Muscle of back (tissue), 11 donors: ENCODE data around the gene SLC13A4. TPM values are rescaled to one million over a fixed set of nuclear protein-coding genes. Genes with fewer than 3 reads are reported as not detected.
"Not testable (repeated sequence)": the region's sequence is repeated elsewhere in the genome, so short reads cannot be mapped to it uniquely, and the experiment has no call there.

Source experiments
- DNase-seq, 3 donors: peaks; one replicate each; pipeline versions ENCODE4 v3.0.0 to v3.0.0-alpha.2; 2013
- polyA plus RNA-seq, 10 donors: library from polyadenylated mRNA; unstranded; fragments of 120-200 nt; gene quantifications; one replicate each; pipeline ENCODE4 v1.2.1, GENCODE V29; 2013; ENCODE audit not compliant: insufficient read length in 10 of 10

The SLC13A4 gene
- polyA plus RNA-seq, 10 donors = 0.73 to 4.0 (median 1.4) TPM

DNA sequence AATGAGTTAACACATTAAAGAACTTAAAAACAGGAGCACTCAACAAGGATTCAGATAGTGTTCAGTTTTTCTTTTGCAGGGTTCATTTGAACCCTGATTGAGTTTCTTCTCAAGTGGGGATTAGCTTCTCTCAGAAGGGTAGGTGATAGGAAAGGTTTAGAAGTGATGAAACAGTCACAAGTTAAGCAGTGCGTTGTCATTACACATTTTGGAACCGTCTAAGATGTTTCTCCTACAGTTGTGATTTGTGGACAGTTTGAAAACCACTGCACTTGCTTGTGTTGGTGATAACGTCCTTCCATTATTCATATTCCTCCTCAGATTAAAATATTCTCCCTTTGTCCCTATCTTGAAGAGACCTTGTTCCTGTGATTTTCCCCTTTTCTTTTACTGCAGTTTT is 62.9 kb downstream of the SLC13A4 start:
- DNase-seq = no peak

DNA sequence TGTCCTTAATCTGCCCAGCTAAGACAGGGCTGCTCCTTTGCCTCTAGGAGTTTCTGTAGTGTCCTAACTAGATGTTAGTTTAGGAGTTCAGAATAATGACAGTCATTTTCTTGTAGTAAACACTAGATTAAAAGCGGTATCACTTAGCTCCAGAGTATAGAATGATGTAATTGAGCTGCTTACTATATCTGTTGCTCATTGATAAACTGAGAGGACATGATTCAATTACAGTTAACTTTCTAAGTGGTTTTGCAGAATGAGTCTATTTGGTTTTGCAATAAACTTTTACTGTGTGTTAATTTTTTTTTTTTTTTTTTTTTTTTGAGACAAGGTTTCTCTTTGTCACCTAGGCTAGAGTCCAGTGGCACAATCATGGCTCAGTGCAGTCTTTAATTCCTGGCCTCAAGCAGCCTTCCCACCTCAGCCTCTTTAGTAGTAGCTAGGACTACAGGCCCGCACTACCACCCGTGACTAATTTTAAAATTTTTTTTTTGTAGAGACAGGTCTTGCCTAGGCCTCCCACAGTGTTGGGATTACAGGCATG is 63.9 kb downstream of the SLC13A4 start:
- DNase-seq = no peak

DNA sequence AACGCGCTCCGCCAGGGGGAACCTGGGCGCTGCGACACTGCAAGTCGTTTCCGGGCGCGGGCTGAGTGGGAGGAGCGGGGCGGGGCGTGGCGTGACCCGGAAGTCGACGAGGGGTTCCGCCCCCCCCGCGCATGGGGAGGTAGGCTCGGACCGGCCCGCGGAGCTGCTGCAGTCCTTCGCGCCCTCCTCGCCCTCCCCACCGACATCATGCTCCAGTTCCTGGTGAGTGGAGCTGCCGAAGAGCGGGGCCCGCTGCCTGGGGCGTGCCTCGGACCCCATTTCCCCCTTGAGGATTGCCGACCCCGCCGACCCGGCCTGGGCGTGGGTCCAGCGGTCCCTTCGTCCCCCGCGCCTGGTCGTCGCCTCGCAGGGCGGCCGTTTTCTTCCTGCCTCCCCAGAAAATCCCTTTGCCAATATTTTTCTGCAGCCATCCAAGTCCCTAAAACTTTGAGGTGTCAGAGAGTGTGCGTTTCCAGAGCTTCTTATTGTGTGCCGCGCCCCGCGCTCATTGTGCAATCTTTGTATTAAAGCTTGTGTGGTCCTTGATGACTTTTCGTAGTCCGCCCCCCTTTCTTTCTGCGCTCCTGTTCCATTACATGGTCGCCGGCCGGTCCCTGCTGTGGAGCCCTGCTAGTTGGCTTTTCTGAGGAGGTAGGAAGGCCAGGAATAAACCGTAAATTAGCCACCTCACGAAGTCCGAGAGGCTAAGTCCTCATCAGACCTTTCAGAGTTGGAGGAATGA is 65.4 kb downstream of the SLC13A4 start, which contains the start of gene STMP1:
STMP1 (plus strand) TSS at position 142 of the 742 bp plus-strand sequence.
- peak; percentile 94 to 98 (median 96) for DNase-seq

DNA sequence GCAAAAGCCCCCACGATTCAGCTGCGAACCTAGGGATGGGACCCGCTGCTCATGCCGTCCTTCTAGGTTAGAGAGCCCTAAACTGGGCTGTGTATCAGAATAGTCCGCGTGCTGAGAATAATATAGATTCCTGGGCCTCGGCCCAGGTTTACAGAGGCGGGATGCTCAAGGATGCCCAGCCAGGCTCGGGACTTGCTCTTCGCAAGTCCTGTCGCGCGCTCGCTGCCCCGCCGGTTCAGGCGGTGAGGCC is 65.9 kb downstream of the SLC13A4 start:
- DNase-seq = no peak

DNA sequence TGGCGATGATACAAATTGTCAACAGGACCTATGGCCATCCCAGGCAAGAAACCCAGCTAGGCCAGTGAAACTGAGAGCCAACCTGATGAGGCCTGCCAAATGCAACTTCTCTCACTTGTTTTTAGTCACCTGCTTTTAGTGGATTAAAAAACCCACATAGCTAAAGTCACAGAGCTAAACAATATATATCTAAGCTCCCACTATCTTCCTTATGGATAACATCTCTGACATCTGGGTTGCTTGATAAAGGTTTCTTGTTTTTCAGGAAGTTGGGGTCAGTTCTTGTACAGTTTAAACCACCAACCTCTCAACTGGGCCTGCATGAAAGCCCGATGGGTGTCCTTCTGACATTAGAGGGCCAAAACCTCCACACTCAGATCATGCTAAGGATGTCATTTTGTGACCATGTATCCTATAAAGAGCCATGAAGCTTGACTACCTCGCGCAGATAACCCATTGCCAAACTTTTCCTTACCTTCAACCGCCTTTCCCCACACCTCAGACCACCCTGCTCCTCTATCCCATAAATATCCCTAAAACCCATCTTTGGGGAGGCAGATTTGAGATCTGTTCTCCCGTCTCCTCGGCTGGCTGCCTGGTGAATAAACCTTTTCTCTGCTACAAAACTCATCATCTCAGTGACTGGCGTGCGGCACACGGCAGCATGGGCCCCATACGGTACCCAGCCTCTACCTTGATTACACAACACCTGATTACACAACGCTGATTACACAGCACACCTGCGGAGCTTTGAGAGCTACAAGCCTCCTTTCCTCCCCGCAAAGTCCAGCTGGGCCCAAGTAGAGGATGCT is 66.5 kb downstream of the SLC13A4 start:
- DNase-seq = no peak

DNA sequence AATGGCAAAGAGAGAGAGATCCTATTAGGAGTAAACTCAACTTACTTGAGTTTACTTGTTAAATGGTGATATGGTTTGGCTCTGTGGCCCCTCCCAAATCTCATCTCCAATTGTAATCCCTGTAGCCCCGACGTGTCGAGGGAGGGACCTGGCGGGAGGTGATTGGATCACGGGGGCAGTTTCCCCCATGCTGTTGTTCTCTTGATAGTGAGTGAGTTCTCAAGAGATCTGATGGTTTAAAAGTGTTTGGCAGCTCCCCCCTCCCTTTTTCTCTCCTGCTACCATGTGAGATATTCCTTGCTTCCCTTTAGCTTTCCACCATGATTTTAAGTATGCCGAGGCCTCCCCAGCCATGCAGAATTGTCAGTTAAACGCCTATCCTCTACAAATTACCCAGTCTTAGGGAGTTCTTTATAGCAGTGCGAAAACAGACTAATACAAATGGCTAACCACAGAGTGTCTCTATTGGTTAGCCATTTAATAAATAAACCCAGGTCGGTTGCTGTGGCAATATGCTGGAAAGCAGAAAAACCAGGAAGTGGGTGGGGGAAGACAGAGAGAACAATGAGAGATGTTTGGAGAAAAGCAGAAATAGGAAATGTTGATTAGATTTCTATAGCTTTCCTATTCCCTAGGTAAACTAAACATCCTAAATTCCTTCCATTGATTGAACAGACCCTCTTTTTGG is 68.7 kb downstream of the SLC13A4 start:
- no peak for DNase-seq

DNA sequence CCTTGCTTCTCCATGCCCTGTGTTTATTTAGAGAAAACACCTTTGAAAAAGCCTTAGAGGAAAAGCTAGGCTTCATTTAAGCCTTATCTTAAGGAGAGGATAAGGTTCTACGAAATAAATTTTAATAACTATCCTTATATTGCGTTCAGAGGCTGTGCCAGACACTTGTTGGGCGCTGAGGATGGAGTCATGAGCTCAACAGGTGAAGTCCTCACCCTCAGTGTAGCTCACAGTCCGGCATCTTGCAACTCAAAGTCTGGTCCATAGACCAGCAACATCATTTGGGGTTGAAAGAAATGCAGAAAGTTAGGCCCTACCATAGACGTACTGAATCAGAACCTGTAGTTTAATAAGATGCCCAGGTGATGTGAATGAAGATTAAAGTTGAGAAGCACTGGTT is 69.4 kb downstream of the SLC13A4 start:
- DNase-seq = no peak

DNA sequence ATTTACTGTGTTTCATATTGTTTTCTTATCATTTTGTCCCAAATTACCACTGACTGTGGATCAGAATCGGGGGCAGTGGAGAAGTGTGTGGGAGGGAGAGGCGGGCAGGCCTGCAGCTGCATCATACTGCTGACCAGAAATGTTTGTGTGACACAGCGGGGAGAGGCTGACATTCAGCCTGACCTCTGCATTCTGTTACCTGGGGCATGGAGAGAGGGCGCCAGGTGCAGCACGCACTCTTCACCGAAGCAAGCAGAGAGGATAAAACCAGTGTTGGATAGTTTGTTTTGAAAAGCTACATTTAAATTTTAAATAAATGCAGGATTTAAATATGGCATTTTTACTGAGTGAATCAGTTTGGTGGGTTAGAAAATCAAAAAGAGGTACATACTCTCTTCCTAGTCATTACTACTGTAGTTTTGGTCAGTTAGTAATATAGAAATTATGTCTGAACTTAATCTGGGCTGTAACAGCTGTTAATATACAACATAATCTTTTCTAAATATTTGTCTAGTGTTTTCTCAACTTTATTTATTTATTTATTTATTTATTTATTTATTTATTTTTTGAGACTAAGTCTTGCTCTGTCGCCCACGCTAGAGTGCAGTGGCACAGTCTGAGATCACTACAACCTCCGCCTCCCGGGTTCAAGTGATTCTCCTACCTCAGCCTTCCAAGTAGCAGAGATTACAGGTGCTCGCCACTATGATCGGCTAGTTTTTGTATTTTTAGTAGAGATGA is 74.5 kb downstream of the SLC13A4 start:
- no peak for DNase-seq

DNA sequence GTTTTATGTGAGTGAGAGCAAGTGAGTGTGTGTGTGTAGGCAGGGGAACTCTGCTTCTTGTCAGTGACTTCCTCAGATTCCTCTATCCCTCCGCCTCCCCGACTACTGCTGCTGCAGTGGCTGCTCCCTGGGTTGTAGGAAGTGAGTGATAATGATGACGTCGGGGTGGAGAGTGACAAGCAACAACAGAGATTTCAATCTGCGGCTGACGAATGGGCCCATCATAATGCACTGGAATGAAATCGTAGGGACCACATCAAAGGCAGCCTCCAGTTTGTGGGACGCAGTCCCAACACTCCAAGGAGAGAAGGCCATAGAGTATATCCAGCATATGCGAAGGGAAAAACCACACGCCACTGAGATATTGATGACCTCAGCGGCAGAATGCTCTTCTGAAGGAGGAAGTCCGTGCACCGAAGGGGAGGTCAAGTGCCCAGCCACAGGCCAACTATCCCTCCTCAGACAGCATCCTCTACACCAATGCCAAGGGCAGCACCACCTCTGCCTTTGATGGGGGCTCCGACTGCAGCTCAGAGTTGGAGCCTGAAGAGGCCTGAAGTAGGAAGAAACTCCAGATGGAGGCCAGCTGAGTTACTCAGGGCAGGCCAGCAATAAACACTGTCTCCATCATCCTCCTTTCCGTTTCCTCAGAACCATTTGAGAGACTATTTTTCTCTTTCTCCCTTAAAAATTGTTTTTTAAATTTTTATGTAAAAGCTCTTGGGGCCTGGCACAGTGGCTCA is 77.0 kb downstream of the SLC13A4 start:
- DNase-seq = peak; percentile 6 to 83 (median 40)

DNA sequence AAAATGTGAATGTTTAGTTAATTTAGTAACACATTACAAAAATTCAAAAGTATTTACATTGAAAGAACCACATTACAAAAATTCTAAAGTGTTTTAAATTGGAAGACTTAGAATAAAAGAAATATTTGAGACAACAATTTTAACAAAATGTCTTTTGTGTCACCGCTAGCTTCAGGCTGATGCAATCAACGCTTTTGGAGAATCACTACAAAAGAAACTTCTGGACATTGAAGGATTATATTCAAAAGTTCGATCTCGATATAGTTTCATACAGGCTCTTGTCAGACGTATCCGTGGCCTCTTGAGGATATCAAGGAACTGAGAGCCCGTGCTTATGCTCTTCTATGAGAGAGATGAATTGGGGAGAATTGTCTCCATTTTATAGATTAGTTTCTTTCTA is 79.8 kb downstream of the SLC13A4 start:
- DNase-seq = no peak

DNA sequence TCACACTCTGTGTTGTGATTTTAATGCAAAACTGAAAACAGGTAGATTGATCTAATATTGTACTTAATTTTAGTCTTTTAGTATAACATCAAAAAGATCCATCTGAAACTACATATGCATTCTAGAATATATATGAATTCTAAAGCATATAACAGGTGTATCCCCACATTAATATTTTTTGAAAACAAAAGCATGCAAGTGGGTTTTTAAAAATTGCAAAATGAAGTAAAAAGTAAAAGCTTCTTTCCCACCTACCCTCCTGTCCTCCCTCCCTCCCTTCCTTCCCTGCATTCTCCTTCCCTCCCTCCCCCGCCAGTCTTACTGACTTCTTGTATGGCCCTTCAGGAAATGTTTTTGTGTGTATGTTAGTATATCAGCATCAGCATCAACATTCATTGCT is 80.2 kb downstream of the SLC13A4 start:
- DNase-seq = no peak

DNA sequence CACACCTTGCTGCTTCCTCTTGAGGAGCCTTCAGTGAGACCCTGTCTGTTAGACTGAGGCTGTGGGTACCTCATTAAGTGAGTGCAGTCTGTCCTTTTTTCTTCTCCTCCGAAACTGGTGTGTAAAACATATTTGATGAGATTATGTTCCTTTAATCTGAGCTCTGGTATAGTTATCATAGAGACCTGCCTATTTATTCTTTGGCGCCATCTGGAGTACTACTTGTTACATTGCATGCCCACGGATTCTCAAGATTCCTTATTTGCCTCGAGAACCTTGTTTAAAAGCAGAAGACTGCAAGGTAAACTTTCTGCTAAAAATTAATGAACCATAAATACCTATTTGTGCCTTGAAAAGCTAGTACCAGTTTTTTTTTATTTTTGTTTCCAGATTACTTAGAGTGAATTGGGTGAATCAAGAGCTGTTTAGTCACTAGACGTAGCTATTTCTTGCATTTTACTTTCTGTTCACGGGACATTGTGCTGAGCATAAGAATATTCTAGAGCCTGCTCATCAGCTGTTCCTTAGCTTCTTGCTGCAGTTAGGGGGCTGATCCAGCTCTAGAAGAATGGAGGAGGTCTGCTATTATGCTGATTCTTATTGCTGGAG is 82.6 kb downstream of the SLC13A4 start:
- DNase-seq = peak in 2 of 3 donors; percentile 26 to 51

DNA sequence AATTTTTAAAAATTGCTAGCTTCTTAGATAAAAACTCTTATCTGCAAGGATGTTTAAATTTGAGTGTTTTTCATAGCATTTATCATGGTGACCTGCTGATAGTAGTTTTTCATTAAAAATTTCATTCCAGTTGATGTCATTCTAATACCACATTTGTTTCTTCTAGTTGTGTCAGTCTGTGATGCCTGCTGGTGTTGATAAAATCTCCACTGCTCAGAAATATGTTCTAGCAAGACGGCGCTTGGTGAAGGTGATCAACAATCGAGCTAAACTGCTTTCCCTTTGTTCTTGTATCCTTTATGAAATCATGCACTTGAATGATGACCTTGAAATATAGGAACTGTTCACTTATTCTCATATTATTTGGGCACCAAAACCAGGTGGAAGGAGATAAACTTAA is 83.3 kb downstream of the SLC13A4 start:
- DNase-seq = no peak

DNA sequence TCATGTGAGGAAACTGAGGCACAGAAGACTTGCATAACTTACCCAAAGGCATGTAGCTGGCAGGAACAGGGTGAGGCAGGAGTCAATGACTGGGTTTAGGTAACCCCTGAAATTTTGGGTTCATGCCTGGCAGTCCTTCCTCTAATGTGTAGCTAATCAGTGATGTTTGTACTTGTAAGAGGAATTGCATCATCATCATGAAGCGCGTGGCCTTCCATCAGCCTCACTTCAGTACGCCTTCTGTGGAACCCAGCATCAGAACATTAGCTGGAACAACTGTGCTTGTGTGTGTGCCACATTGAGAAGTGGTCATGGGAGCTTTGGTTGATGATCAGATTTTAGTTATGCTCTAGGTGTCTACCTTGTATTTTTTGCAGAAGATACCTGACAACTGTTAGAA is 83.8 kb downstream of the SLC13A4 start:
- no peak for DNase-seq

DNA sequence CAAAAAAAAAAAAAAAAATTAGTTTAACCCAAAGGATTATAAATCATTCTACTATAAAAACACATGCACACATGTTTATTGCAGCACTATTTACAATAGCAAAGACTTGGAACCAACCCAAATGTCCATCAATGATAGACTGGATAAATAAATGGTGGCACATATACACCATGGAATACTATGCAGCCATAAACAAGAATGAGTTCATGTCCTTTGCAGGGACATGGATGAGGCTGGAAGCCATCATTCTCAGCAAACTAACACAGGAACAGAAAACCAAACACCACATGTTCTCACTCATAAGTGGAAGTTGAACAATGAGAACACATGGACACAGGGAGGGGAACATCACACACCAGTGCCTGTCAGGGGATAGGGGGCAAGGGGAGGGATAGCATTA is 88.3 kb downstream of the SLC13A4 start:
- not testable (repeated sequence) for DNase-seq

DNA sequence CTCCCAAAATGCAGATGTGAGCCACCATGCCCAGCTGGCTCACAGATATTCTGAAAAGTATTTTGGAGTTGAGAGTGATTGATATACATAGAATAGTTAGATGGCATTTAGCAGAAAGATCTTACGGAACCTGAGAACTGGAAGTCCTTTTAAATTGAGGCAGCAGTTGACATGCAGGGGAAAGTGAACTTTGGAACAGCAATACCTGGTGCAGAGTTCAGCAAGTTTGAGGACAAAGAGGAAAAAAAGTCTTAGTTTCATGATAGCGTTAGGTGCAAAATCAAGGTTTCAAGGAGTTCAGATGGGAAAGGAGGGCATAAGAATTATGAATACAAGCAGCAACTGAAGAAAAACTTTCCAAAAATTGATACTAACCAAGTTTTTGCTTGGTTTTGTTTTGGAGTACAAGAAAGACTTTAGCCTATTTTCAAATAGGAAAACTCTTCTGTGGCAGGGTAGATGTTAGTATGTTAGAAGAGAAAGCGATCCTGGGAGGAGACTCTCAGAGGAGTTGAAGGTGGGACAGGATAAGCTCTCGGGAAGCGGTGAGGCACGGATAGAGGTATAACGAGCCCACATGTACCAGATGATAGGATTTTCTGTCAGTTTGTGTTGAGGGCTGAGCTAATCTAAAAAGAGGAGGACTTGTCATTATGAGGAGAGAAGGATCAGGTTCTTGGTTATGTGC is 93.7 kb downstream of the SLC13A4 start:
- no peak for DNase-seq
